K562 (cell line): ENCODE results near the gene KIF23. TPM values are rescaled to one million over a fixed set of nuclear protein-coding genes. Genes with fewer than 3 reads are reported as not detected.

Source experiments
- ATAC-seq: fragments of 200-7000 bp; cut with Tn5 transposase; 3 replicates; pipeline ENCODE4 v1.9.1; 2020; ENCODE audit warnings: moderate library complexity
- BruUV-seq: library from RNA; stranded (reverse); fragments of 400-500 nt; replicated peaks from 2 replicates; lab custom pipeline; 2021; lab: Mats Ljungman, UMichigan
- CTCF ChIA-PET: fragments of 300-600 bp; formaldehyde crosslinking; extraction: SDS; loops from one replicate; lab custom pipeline; 2021; ENCODE audit warnings: low intra/inter-chr PET ratio; lab: Yijun Ruan, JAX
- POLR2A ChIA-PET: fragments of 300-600, 350-650 bp; sonication (Branson Sonifier 250); formaldehyde crosslinking; extraction: SDS; loops from one replicate; lab custom pipeline; 2021; ENCODE audit warnings: antibody characterized with exemption, inconsistent platforms; lab: Yijun Ruan, JAX
- DNase-seq, 4 experiments: peaks; one replicate each; pipeline versions ENCODE4 v3.0.0 to v3.0.0-alpha.2; 2011 to 2018; ENCODE audit warnings: low spot score in 3 of 4, mixed read lengths in 3 of 4; ENCODE audit errors: extremely low read depth in 1 of 4
- FAIRE-seq: peaks from 2 replicates; lab custom pipeline; 2011; peaks lifted over from hg19 to GRCh38; lab: Jason Lieb, UNC
- H2AFZ ChIP-seq: 2 replicates; pipeline ENCODE4 v1.6.0; 2011; ENCODE audit warnings: low read depth, low read length, control low read depth, inconsistent platforms
- H3K27ac ChIP-seq: fragments of 200-600 bp; 3 replicates; pipeline ENCODE4 v1.8.0; 2011; ENCODE audit warnings: low read depth, mild to moderate bottlenecking, control low read depth, inconsistent platforms, low read length, moderate library complexity, mixed read lengths; ENCODE audit errors: extremely low read depth
- H3K27me3 ChIP-seq, 2 experiments: fragments of 300-600 bp in 1 of 2; 2 replicates in 1 of 2; 3 replicates in 1 of 2; pipeline versions ENCODE4 v1.6.0 to v1.8.0; 2011; ENCODE audit warnings: inconsistent platforms in 2 of 2, low read length in 2 of 2, mild to moderate bottlenecking in 1 of 2, mixed read lengths in 1 of 2, moderate library complexity in 1 of 2; ENCODE audit not compliant: control insufficient read depth in 2 of 2, insufficient read depth in 2 of 2
- H3K36me3 ChIP-seq: fragments of 300-600 bp; 3 replicates; pipeline ENCODE4 v1.8.0; 2011; ENCODE audit warnings: mild to moderate bottlenecking, low read length, inconsistent platforms; ENCODE audit not compliant: control insufficient read depth, insufficient read depth
- H3K4me1 ChIP-seq, 2 experiments: fragments of 200-600 bp in 1 of 2; replicated peaks in 1 of 2; 2 replicates in 1 of 2; 3 replicates in 1 of 2; pipeline versions ENCODE4 v1.5.1 to v1.8.0; 2011; ENCODE audit warnings: inconsistent platforms in 2 of 2, low read length in 2 of 2, mild to moderate bottlenecking in 1 of 2, mixed read lengths in 1 of 2, moderate library complexity in 1 of 2; ENCODE audit not compliant: control insufficient read depth in 2 of 2, insufficient read depth in 2 of 2
- H3K4me2 ChIP-seq: 2 replicates; pipeline ENCODE4 v1.6.1; 2011; ENCODE audit warnings: low read length, control low read depth, inconsistent platforms, mixed read lengths; ENCODE audit not compliant: insufficient read depth
- H3K4me3 ChIP-seq: fragments of 200-600 bp; sonication (generic), shearing (Covaris generic); 2 replicates; pipeline ENCODE4 v1.5.1; 2016; ENCODE audit warnings: control low read depth, inconsistent platforms
- H3K79me2 ChIP-seq: fragments of 200-600 bp; 3 replicates; pipeline ENCODE4 v1.8.0; 2011; ENCODE audit warnings: low read length, inconsistent platforms; ENCODE audit not compliant: control insufficient read depth, insufficient read depth
- H3K9ac ChIP-seq, 2 experiments: 2 replicates each; pipeline versions ENCODE4 v1.6.0 to v1.6.1; 2011; ENCODE audit warnings: low read depth in 2 of 2, low read length in 2 of 2, control low read depth in 1 of 2, inconsistent platforms in 1 of 2, mild to moderate bottlenecking in 1 of 2, mixed read lengths in 1 of 2; ENCODE audit not compliant: insufficient read depth in 1 of 2
- H3K9me1 ChIP-seq: one replicate; pipeline ENCODE4 v1.6.0; 2011; ENCODE audit warnings: inconsistent platforms, mild to moderate bottlenecking, low read length, moderate library complexity; ENCODE audit not compliant: control insufficient read depth, insufficient read depth
- H3K9me3 ChIP-seq: replicated peaks from 2 replicates; pipeline ENCODE4 v1.5.1; 2011; ENCODE audit warnings: low read depth, low read length, inconsistent platforms; ENCODE audit not compliant: control insufficient read depth, insufficient read depth
- H4K20me1 ChIP-seq: replicated peaks from 2 replicates; pipeline ENCODE4 v1.6.1; 2011; ENCODE audit warnings: low read length, inconsistent platforms, mixed read lengths; ENCODE audit not compliant: control insufficient read depth, insufficient read depth
- DMBX1 ChIP-seq: fragments of 250-450 bp; sonication (Bioruptor Pico); IDR thresholded peaks from 2 replicates; pipeline ENCODE4 v1.8.0; 2022; ENCODE audit warnings: inconsistent platforms, mild to moderate bottlenecking, moderate library complexity, borderline replicate concordance
- ETV1 ChIP-seq: fragments of 450-650 bp; conservative IDR thresholded peaks from 2 replicates; pipeline ENCODE4 v1.6.1; 2016; ENCODE audit warnings: missing genetic modification characterization, control low read depth, low read depth, missing compliant biosample characterization
- FOXK1 ChIP-seq: sonication (generic); formaldehyde crosslinking; IDR thresholded peaks from 2 replicates; pipeline ENCODE4 v1.8.0; 2022; ENCODE audit warnings: missing genetic modification reagents, mild to moderate bottlenecking, borderline replicate concordance
- NCOA4 ChIP-seq: fragments of 450-650 bp; IDR thresholded peaks from 2 replicates; pipeline ENCODE4 v1.6.1; 2018; ENCODE audit warnings: mild to moderate bottlenecking; ENCODE audit not compliant: partially characterized antibody
- PHB ChIP-seq: fragments of 250-450 bp; sonication (Bioruptor Pico); IDR thresholded peaks from 2 replicates; pipeline ENCODE4 v1.5.0; 2021
- ZNF184 ChIP-seq: sonication (generic); formaldehyde crosslinking; IDR thresholded peaks from 2 replicates; pipeline ENCODE4 v1.5.0; 2020; ENCODE audit warnings: missing genetic modification reagents
- WGBS: fragments of 100-300 bp; shearing (Covaris generic); methylation state at CpG from one replicate; pipeline ENCODE4 v1.1.6; 2016; ENCODE audit warnings: low coverage, mixed read lengths; ENCODE audit not compliant: insufficient coverage; ENCODE audit errors: missing lambda C conversion rate; 5-methylcytosine and 5-hydroxymethylcytosine counted together
- in situ Hi-C: fragments of 300-500 bp; cut with MboI; formaldehyde crosslinking; loops from 4 replicates; pipeline ENCODE4 v1.15.0; 2018; ENCODE audit warnings: inconsistent platforms, mixed read lengths
- intact Hi-C: fragments of 100-400 bp; cut with micrococcal nuclease; formaldehyde crosslinking; loops from 2 replicates; pipeline ENCODE4 v1.14.2; 2022
- polyA plus RNA-seq, 8 experiments: library from polyadenylated mRNA; depleted of rRNA in 4 of 8; stranded (reverse) in 5 of 8; unstranded in 3 of 8; fragments of >200 nt; fragmentation: Nextera tagmentation in 2 of 8; fragmentation: Illumina TruSeq in 1 of 8; extraction: Ambion mirVana in 2 of 8; extraction: Trizol in 1 of 8; gene quantifications; 2 replicates each; pipeline versions ENCODE4 v1.2.1 to v1.2.3, GENCODE V29; 2011 to 2014; ENCODE audit warnings: inconsistent platforms in 1 of 8, missing spikeins in 1 of 8
- total RNA-seq, 7 experiments: library from RNA; depleted of rRNA in 6 of 7; stranded (reverse); fragments of >200 nt in 6 of 7; fragmentation: Illumina TruSeq in 2 of 7; extraction: Trizol in 2 of 7; gene quantifications; 2 replicates each; pipeline versions ENCODE4 v1.2.1 to v1.2.3, GENCODE V29; 2011 to 2021; ENCODE audit warnings: low replicate concordance in 1 of 7

Gene KIF23
- total and polyA plus RNA-seq, 9 of the 15 experiments (the other 6 are each of a cell fraction or from before 2014, with no cell fraction given) = 29.4 to 58.2 (median 41.9) TPM

- in situ Hi-C loops (loop anchor here (10.0 kb wide), 1 partner anchor 1005 kb away; no protein-coding TSS in a partner anchor), intact Hi-C loops (loop anchor here (10.0 kb wide), 1 partner anchor 1245 kb away; no protein-coding TSS in a partner anchor)
- ATAC-seq = no peak
- Histone ChIP-seq H3K9ac (no peak overlapping the region), H3K9me1 (no peaks in the 10 kb centered on the region), H4K20me1 (no peaks in the 10 kb centered on the region; the same call in 1 of the 2 replicates), H3K9me3 (no peaks in the 10 kb centered on the region), H3K4me2 (no peak overlapping the region), H3K4me3 (no peak overlapping the region), H3K79me2 (no peaks in the 10 kb centered on the region), H3K27me3 (peaks cover 0 to 17% of the 10 kb centered on the region in 2 experiments; a peak in 2 of 5 replicates), H3K4me1 (no peaks in the 10 kb centered on the region), H3K36me3 (no peaks in the 10 kb centered on the region), H3K27ac (no peak overlapping the region), H2AFZ (no peak overlapping the region)
- TF ChIP-seq NCOA4 = no peak
- TF ChIP-seq ZNF184 (CRISPR knock-in tag) = peak; percentile 75; the same call in 1 of the 2 replicates
- no peak for DNase-seq
- CTCF ChIA-PET = no interaction called here
- FAIRE-seq = no peak
- WGBS = 0% methylated on average over 2 of the region's 2 CpGs
- no TSS peak for BruUV-seq
- POLR2A ChIA-PET = no interaction called here
Observed at GRCh38 chr15:69479971-69480370, 65.8 kb downstream of the KIF23 start.

DNA sequence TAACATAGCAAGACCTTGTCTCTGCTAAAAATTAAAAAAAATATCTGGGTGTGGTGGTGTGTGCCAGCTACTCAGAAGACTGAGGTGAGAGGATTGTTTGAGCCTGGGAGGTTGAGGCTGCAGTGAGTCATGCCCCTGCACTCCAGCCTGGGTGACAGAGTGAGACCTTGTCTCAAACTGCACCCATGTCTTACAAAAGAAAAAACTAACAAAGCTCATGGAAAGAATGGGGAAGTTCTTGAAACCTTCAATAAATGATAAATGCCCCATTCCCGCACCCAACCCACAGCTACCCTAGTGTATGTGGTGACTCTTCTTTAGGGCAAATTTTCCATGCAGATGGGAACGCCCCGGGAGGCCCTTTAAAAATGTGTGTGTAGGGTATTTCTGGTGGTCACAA, 66.8 kb downstream of the KIF23 start:
- intact Hi-C loops = no loop called here
- H3K4me2 ChIP-seq = no peak overlapping the region
- in situ Hi-C loops = no loop called here
- BruUV-seq = no TSS peak
- no peaks in the 10 kb centered on the region for H4K20me1 ChIP-seq
- H3K4me1 ChIP-seq = no peaks in the 10 kb centered on the region
- FAIRE-seq = no peak
- WGBS = 5% methylated on average over 3 of the region's 3 CpGs
- H3K27ac ChIP-seq = no peak overlapping the region
- ATAC-seq = no peak
- no peak overlapping the region for H2AFZ ChIP-seq
- CTCF ChIA-PET = interaction anchor here (0.5 kb wide), 1 partner anchor 1243 kb away, joined by 8 read pairs; no protein-coding TSS in a partner anchor
- no peak overlapping the region for H3K4me3 ChIP-seq
- TF ChIP-seq DMBX1 (no peak), PHB (CRISPR knock-in tag) (no peak), ETV1 (tag) (no peak), FOXK1 (CRISPR knock-in tag) (no peak)
- TF ChIP-seq, all 486 proteins: peak for 0
- Histone ChIP-seq H3K9ac (no peak overlapping the region), H3K9me1 (no peaks in the 10 kb centered on the region), H3K36me3 (no peaks in the 10 kb centered on the region), H3K9me3 (no peaks in the 10 kb centered on the region), H3K79me2 (no peaks in the 10 kb centered on the region), H3K27me3 (peaks cover 0 to 16% of the 10 kb centered on the region in 2 experiments; a peak in 2 of 5 replicates)
- POLR2A ChIA-PET = no interaction called here
- no peak for DNase-seq
